Measurements from ENCODE around the gene MAGI2. TPM values are rescaled to one million over a fixed set of nuclear protein-coding genes. Genes with fewer than 3 reads are reported as not detected.

Gene MAGI2
- total RNA-seq, 2 donors from 2014 or later: 18.3 to 31.8 TPM

GRCh38 chr7:78996013-78996412, 457.5 kb downstream of the MAGI2 start:
- Histone ChIP-seq H3K4me1 (ENCODE audit: control insufficient read depth in 1 of 2, low read depth in 2 of 2) (no peaks in the 10 kb centered on the region), H3K4me3 (no peak overlapping the region), H3K27me3 (replicated peaks; ENCODE audit: insufficient read depth) (no peaks in the 10 kb centered on the region), H3K9me3 (no peaks in the 10 kb centered on the region), H3K36me3 (no peaks in the 10 kb centered on the region), H3K27ac (no peak overlapping the region)
- DNase-seq (ENCODE audit: low spot score) (no peak), ATAC-seq (ENCODE audit: insufficient number of reproducible peaks, low FRiP score, low read depth) (no peak)
- TF ChIP-seq CTCF (IDR thresholded peaks at IDR 0.05): no peak

GRCh38 chr7:78993341-78993740, 460.1 kb downstream of the MAGI2 start:
- H3K4me3 ChIP-seq: no peak overlapping the region
- no peaks in the 10 kb centered on the region for H3K27me3 ChIP-seq (replicated peaks; ENCODE audit: insufficient read depth)
- no peak overlapping the region for H3K27ac ChIP-seq
- H3K9me3 ChIP-seq: no peaks in the 10 kb centered on the region
- no peak for TF ChIP-seq CTCF (IDR thresholded peaks at IDR 0.05)
- DNase-seq (ENCODE audit: low spot score) (no peak), ATAC-seq (ENCODE audit: insufficient number of reproducible peaks, low FRiP score, low read depth) (no peak)
- no peaks in the 10 kb centered on the region for H3K4me1 ChIP-seq (ENCODE audit: control insufficient read depth in 1 of 2, low read depth in 2 of 2)
- H3K36me3 ChIP-seq: no peaks in the 10 kb centered on the region

GRCh38 chr7:78985509-78985908, 468.0 kb downstream of the MAGI2 start:
- DNase-seq (ENCODE audit: low spot score) (no peak), ATAC-seq (ENCODE audit: insufficient number of reproducible peaks, low FRiP score, low read depth) (no peak)
- no peak overlapping the region for H3K4me3 ChIP-seq
- H3K9me3 ChIP-seq: no peaks in the 10 kb centered on the region
- H3K4me1 ChIP-seq (ENCODE audit: control insufficient read depth in 1 of 2, low read depth in 2 of 2): no peaks in the 10 kb centered on the region
- no peak overlapping the region for H3K27ac ChIP-seq
- no peaks in the 10 kb centered on the region for H3K36me3 ChIP-seq
- TF ChIP-seq CTCF (IDR thresholded peaks at IDR 0.05): no peak
- H3K27me3 ChIP-seq (replicated peaks; ENCODE audit: insufficient read depth): no peaks in the 10 kb centered on the region

- Histone ChIP-seq H3K4me3 (no peak overlapping the region), H3K27ac (no peak overlapping the region), H3K27me3 (replicated peaks; ENCODE audit: insufficient read depth) (no peaks in the 10 kb centered on the region), H3K9me3 (no peaks in the 10 kb centered on the region), H3K36me3 (no peaks in the 10 kb centered on the region), H3K4me1 (ENCODE audit: control insufficient read depth in 1 of 2, low read depth in 2 of 2) (no peaks in the 10 kb centered on the region)
- ATAC-seq (ENCODE audit: insufficient number of reproducible peaks, low FRiP score, low read depth): no peak
- TF ChIP-seq CTCF (IDR thresholded peaks at IDR 0.05): no peak
- DNase-seq (ENCODE audit: low spot score): no peak
These were observed 470.0 kb downstream of the MAGI2 start for GRCh38 chr7:78983483-78983882.

- H3K9me3 ChIP-seq: no peaks in the 10 kb centered on the region
- no peaks in the 10 kb centered on the region for H3K36me3 ChIP-seq
- no peak overlapping the region for H3K4me3 ChIP-seq
- TF ChIP-seq CTCF (IDR thresholded peaks at IDR 0.05): no peak
- H3K27ac ChIP-seq: no peak overlapping the region
- no peak for DNase-seq (ENCODE audit: low spot score)
- H3K27me3 ChIP-seq (replicated peaks; ENCODE audit: insufficient read depth): no peaks in the 10 kb centered on the region
- no peaks in the 10 kb centered on the region for H3K4me1 ChIP-seq (ENCODE audit: control insufficient read depth in 1 of 2, low read depth in 2 of 2)
- ATAC-seq (ENCODE audit: insufficient number of reproducible peaks, low FRiP score, low read depth): no peak
These were observed 483.0 kb downstream of the MAGI2 start for GRCh38 chr7:78970440-78970916.
